NCI-H446 treated with DMSO at 0.1 percent for 48 hours (cell line): ENCODE results near the gene DHFR2.
"Not testable (repeated sequence)": the region's sequence is repeated elsewhere in the genome, so short reads cannot be mapped to it uniquely, and the experiment has no call there.

Experiments used
- DNase-seq: peaks from one replicate; lab custom pipeline; 2025; lab: John Stamatoyannopoulos, UW

Gene DHFR2

DNA sequence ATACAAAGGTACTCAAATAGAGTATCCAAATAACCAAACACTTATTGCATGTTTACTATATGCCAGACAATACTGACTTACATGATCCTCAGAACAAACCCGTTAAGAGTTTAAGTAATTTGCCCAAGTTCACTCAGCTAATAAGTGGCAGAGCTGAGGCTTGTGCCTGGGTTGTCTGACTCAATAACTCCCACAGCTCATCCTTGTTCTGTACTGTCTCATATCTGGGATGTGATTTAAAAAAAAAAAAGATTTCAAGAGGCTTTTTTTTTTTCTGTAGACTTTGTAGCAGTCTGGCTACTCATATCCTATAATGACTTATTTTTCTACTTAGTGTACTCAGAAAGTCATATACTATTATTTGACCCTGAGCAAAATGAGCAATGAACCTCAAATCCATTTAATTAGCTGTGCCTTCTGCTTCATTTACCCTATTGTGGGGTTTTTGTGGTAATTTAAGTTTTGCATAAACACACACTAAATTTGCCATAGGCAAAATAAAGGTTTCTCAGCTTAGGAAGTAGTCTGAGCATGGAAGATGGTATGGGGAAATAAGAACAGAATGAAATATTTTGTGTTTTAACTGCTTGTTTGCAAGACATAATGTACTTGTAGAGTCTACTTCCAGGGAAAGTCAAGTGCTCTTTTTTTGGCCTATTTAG lies 3.2 kb upstream of the DHFR2 start:
- no peak for DNase-seq

GRCh38 chr3:94065122-94065521 lies 2.4 kb upstream of the DHFR2 start:
- no peak for DNase-seq

- DNase-seq: no peak
Observed at GRCh38 chr3:94064243-94064860, 1.6 kb upstream of the DHFR2 start.

DNA sequence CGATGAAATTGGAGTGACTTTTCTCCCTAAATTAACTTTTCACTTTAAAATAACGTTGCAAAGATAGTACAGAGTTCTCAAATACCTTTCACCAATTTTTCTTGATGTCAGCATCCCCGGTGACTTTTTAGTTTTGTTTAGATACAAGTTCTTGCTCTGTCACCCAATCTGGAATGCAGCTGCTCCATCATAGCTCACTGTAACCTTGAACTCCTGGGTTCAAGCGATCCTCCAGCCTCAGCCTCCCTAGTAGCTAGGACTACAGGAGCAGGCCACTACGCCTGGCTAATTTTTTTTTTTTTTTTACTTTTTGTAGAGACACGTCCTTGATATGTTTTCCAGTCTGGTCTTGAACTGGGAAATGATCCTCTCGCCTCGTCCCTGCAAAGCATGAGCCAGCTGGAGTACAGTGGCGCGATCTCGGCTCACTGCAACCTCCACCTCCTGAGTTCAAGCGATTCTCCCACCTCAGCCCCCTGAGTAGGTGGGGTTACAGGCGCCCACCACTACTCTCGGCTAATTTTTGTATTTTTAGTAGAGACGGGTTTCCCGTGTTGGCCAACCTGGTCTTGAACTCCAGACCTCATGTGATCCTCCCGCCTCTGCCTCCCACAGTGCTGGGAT lies 892 bp upstream of the DHFR2 start:
- DNase-seq: no peak

- DNase-seq: no peak
Observed at GRCh38 chr3:94061297-94061696, 1.4 kb downstream of the DHFR2 start.

DNA sequence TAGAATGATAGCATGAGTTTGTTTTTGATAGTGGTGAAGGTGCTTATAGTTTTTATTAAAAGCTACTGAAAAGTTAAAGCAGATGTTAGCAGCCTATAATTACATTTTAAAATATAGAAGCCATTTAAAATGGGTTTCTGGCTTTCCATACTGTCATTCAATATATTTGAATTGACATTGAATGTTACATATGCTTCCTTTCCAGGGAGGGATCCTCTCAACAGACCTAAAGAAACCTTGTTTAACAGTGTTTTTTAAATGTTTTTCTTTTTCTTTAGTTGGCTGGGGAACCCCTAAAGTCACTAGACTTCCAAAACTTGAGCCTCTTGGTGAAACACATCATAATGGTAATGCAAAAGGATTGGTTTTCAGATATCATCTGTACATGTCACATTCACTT lies 12.2 kb downstream of the DHFR2 start:
- DNase-seq: no peak

DNA sequence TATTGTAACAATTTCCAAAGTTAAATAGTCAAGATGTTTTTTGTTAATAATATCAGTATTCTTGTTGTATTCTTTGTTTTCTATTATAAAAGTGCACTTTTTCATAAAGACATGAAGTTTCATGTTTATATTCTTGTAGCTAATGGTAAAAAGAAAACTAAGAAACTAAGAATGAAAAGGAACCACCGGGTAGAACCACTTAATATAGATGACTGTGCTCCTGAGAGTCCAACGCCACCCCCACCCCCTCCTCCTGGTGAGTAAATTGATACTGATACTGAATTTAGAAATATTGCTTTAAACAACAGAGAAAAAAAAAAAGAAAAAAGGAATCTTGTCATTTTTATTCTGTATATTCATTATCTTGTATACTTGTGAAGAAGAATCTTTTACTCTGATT lies 13.4 kb downstream of the DHFR2 start:
- DNase-seq: no peak

DNA sequence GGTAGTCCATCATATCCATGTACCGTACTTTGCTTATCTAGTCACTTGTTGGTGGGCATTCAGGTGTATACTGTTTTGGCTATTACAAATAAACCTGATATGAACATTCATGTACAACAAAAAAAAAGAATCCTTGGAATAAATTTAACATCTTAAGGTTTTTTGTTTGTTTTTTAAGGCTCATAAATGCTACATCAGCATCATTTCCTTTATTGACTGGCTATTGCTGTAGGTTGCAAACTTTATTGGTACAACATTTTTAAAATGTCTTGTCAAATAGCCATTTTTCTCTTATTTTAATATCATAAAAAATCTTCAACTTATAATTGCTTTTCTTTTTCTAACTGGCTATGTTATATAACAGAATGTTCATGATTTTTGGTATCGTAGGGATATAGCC lies 16.2 kb downstream of the DHFR2 start:
- DNase-seq: no peak

DNA sequence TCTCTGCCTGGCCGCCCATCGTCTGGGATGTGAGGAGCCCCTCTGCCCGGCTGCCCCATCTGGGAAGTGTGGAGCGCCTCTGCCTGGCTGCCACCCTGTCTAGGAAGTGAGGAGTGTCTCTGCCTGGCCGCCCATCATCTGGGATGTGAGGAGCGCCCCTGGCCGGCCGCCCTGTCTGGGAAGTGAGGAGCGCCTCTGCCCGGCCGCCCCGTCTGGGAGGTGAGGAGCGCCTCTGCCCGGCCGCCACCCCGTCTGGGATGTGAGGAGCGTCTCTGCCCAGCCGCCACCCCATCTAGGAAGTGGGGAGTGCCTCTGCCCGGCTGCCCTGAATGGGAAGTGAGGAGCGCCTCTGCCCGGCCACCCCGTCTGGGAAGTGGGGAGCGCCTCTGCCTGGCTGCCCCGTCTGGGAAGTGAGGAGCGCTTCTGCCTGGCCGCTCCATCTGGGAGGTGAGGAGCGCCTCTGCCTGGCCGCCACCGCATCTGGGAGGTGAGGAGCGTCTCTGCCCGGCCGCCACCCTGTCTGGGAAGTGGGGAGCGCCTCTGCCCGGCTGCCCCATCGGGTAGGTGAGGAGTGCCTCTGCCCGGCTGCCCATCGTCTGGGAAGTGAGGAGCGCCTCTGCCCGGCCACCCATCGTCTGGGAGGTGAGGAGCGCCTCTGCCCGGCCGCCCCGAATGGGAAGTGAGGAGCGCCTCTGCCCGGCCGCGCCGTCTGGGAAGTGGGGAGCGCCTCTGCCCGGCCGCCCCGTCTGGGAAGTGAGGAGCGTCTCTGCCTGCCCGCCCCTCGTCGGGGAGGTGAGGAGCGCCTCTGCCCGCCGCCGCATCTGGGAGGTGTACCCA lies 18.4 kb downstream of the DHFR2 start:
- DNase-seq: not testable (repeated sequence)

DNA sequence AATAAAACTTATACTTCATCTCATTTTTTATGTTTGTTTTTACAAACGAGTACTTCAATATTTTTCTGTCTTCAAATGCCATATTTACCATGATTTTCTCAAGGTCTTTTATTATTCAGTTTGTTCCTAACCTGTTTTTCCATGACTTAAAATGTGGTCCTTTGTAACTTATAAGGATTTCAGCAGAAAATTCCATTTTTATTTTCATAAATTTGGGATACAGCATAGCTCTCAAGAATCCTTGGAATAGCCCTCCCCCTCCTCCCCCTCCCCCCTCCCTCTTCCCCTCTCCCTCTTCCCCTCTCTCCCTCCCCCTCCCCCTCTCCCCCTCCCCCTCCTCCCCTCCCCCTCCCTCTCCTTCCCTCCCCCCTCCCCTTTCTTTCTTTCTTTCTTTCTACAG lies 19.4 kb downstream of the DHFR2 start:
- DNase-seq: no peak

DNA sequence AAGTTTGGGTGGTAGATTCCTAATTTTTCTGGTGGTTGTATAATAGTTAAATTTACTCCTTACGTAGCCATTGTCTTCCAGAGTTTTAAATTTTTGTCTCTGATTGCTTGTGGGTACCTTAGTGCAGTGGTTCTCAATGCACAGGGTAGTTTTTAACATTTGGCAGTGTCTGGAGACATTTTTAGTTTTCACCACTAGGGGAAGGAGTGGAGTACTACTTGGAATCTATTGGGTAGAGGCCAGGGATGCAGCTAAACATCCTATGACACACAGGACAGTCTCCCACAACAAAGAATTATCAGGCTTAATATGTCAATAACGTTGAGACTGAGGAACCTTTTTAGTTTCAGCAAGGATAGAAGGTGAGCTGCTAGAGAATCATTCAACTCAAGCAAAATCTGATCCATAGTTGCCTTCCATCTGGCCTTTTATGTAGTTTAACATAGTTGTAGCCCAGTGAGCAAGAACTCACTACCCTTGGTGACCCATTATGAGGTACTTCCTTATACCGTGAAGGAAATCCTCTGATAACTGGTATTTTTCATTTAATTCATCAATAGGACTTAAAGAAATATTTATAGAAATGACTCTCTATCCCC lies 25.7 kb downstream of the DHFR2 start:
- no peak for DNase-seq

GRCh38 chr3:94028093-94028837 lies 34.5 kb downstream of the DHFR2 start, which contains the start of gene STX19:
Gene STX19, minus strand, starts transcription at chr3:94028597. Its CDS starts 13,328 bp downstream, at chr3:94015269.
- DNase-seq: no peak

GRCh38 chr3:94026623-94027022 lies 36.1 kb downstream of the DHFR2 start:
- DNase-seq: no peak

DNA sequence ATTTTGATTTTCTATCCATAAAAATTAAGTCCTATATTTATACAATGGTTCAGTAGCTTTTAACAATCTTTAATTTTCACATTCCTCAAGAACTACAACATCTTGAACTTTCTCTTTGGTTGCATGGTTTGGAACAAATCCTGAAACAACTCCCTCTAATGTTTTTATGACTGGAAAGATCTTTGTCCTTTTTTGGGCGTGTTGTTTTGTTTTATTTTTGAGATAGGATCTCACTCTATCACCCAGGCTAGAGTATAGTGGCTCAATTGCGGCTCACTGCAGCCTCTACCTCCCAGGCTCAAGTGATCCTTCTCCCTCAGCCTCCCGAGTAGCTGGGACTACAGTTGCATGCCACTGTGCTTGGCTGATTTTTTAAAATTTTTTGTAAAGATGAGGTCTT lies 38.3 kb downstream of the DHFR2 start:
- no peak for DNase-seq

DNA sequence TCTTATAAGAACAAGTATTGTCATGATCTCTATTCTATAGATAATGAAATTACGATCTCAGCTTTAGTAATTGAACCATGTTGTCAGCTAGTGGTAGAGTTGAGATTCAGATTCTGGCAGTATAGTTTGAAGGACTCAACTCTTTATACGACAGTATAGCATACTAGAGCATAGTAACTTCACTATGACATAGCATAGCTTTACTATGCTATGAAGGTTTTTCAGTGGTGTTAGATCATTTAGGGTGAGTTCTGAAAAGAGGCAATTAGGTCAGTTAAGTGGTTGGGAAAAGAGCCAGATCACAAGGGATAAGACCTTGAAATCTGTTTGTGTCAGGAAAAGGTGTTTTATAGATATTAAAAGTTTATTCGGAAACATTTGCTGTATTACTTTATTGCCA lies 42.4 kb downstream of the DHFR2 start:
- no peak for DNase-seq

- no peak for DNase-seq
Observed at GRCh38 chr3:94019659-94020058, 43.1 kb downstream of the DHFR2 start.

DNA sequence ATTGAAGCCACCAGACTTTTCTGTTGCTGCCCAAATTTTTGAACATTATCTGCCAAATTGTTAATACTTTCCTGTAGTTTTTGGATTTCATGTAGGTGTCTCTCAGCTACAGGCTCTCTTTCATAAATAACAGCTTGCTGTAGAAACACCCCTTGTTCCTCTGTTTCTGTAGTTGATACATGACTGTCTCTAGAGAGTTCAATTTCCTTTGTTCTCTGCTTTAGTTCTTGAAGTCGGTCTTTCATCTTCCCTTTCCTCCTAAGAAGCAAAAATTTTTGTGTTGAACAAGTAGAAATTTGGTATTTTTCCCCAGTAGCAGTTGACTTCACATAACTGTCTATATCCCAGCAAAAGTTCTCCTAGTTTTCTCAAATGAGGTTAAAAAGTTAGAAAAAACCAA lies 47.7 kb downstream of the DHFR2 start:
- DNase-seq: no peak

GRCh38 chr3:94012185-94012584 lies 50.5 kb downstream of the DHFR2 start:
- DNase-seq: no peak

GRCh38 chr3:94011233-94011711 lies 51.4 kb downstream of the DHFR2 start:
- no peak for DNase-seq

GRCh38 chr3:94009608-94010007 lies 53.1 kb downstream of the DHFR2 start:
- no peak for DNase-seq

- no peak for DNase-seq
Observed at GRCh38 chr3:94008253-94008652, 54.5 kb downstream of the DHFR2 start.
